IPS-18c (cell line): Measurements from ENCODE around the gene CABCOCO1.
A peak's percentile ranks its signal among the peaks of the same experiment; 100 is the strongest.

ENCODE experiments used
- H3K4me3 ChIP-seq: 2 replicates; pipeline ENCODE4 v1.7.0; 2013; ENCODE audit warnings: low read depth, mild to moderate bottlenecking, low read length, moderate library complexity; ENCODE audit not compliant: insufficient read depth
- H3K9me3 ChIP-seq: one replicate; pipeline ENCODE4 v1.6.1; 2013; ENCODE audit warnings: mild to moderate bottlenecking, low read length, moderate library complexity; ENCODE audit not compliant: control insufficient read depth, insufficient read depth

The CABCOCO1 gene, protein sequence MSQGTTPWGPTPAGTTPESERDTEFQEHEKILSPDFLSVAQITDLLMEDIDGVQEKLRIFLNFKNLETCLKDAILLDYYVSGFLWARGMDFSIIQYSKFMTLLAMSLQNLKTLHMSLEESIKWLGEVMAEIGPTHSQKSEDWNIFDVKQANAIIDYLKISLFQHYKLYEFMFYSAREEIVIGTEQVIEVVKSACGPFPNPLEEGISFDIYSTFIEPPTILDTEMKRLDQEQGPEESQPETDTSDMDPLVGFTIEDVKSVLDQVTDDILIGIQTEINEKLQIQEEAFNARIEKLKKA

GRCh38 chr10:61662794-61663259, at the start of gene CABCOCO1:
Gene CABCOCO1 (plus strand): TSS chr10:61662929. CDS start chr10:61662973, 44 bp downstream.
- H3K4me3 ChIP-seq = peak within 1 kb of the TSS; percentile 68
- H3K9me3 ChIP-seq = no peaks in the 10 kb centered on the region

GRCh38 chr10:61613665-61614064, 49.1 kb upstream of the CABCOCO1 start:
- no peak overlapping the region for H3K4me3 ChIP-seq
- no peaks in the 10 kb centered on the region for H3K9me3 ChIP-seq

- no peaks in the 10 kb centered on the region for H3K9me3 ChIP-seq
- H3K4me3 ChIP-seq = no peak overlapping the region
These were observed 46.1 kb upstream of the CABCOCO1 start for GRCh38 chr10:61616611-61617010.

DNA sequence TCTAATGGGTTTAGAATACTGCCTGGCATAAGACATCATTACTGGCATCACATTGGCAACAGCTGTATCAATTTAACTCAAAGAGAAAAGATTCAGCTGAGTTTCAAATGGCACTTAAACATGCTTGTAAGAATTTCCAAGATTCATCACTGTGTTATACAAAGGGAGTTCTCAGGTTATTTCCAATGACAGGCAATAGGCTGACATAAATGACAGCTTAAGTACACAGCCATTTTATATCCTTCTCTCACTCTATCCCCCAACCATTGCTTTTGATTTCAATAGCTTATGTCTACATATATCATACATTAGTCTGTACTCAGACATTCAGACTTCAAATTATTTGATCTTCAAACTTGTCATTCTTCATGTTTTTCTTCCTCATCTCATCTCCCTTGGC, 45.5 kb upstream of the CABCOCO1 start:
- Histone ChIP-seq H3K4me3 (no peak overlapping the region), H3K9me3 (no peaks in the 10 kb centered on the region)

GRCh38 chr10:61617586-61617985, 45.1 kb upstream of the CABCOCO1 start:
- Histone ChIP-seq H3K9me3 (no peaks in the 10 kb centered on the region), H3K4me3 (no peak overlapping the region)

GRCh38 chr10:61618388-61618961, 44.3 kb upstream of the CABCOCO1 start:
- no peaks in the 10 kb centered on the region for H3K9me3 ChIP-seq
- H3K4me3 ChIP-seq = no peak overlapping the region

GRCh38 chr10:61620506-61620905, 42.2 kb upstream of the CABCOCO1 start:
- H3K9me3 ChIP-seq = no peaks in the 10 kb centered on the region

GRCh38 chr10:61621605-61622051, 41.1 kb upstream of the CABCOCO1 start:
- Histone ChIP-seq H3K4me3 (no peak overlapping the region), H3K9me3 (no peaks in the 10 kb centered on the region)

More at GRCh38 chr10:61620506-61620905, 42.2 kb upstream of the CABCOCO1 start:
- H3K4me3 ChIP-seq = no peak overlapping the region

GRCh38 chr10:61623161-61623560, 39.6 kb upstream of the CABCOCO1 start:
- H3K9me3 ChIP-seq = no peaks in the 10 kb centered on the region
- H3K4me3 ChIP-seq = no peak overlapping the region

DNA sequence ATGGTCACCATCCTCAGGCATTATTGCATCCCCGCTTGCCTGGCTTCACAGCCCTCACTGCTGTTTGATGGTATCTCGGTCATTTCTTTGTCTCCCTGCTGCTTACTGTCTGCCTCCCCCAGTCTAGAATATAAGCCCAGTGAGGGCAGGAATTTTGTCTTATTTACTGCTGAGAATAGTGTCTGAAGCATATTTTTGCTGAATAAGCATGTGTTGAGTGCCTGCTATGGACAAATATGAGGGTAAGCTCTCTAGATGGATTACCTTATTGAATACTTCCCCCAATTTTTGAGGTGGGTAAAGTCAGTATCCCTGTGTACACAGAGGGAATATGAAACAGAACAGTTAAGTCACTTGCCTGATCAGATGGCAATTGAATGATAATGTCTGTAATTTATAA, 36.5 kb upstream of the CABCOCO1 start:
- no peak overlapping the region for H3K4me3 ChIP-seq
- H3K9me3 ChIP-seq = no peaks in the 10 kb centered on the region

DNA sequence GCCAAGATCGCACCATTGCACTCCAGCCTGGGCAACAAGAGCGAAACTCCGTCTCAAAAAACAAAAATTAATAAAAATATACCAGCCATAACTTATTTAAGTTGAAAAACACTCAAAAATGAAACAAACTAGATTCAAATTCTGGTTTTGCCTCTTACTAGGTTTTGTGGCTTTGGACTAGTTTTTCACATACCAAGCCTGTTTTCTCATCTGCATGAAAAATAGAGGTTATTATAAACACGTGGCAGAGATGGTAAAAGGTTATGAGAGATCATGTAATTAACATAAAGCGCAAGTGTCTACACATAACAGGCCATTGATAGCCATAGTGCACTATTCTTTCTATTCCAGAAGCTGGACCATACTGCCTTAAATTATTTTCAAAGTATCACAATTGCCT, 35.5 kb upstream of the CABCOCO1 start:
- no peaks in the 10 kb centered on the region for H3K9me3 ChIP-seq

DNA sequence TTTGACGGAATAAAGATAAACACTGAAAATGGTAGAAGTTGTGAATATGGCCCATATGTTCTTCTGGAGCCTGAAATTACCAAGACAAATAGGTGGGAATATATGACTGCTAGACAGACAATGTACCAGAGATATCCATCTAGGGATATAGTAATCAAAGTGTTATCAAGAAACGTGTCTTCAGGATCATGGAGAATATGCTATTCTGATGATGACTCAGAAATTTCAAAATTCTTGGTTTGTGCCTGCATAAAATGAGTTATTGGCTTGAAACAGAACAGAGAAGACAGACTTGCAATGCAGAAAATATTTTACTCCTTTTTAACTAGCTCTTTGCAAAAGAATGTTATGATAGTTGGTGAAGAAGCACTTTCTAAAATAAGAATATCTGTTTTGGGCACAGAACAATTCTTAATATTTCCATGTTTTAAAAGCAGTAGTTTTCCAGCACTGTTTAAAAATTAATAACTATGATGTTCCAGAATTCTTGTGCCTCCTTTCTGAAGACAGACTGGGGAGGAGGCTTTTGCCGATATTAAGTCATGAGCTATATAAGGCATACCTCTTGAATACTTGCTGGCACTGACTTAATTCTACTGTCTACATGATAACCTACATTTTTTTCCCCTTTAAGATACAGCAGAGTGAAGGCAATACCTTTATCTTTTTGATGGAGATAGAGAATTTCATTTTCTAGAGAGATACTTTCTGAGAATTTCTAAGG, 34.4 kb upstream of the CABCOCO1 start:
- no peaks in the 10 kb centered on the region for H3K9me3 ChIP-seq
- no peak overlapping the region for H3K4me3 ChIP-seq

More for the DNA sequence above, 35.5 kb upstream of the CABCOCO1 start:
- no peak overlapping the region for H3K4me3 ChIP-seq

- Histone ChIP-seq H3K9me3 (no peaks in the 10 kb centered on the region), H3K4me3 (no peak overlapping the region)
These were observed 33.7 kb upstream of the CABCOCO1 start for GRCh38 chr10:61628875-61629513.

- H3K9me3 ChIP-seq = no peaks in the 10 kb centered on the region
These were observed 33.2 kb upstream of the CABCOCO1 start for GRCh38 chr10:61629576-61629975.

GRCh38 chr10:61632057-61632670, 30.6 kb upstream of the CABCOCO1 start:
- Histone ChIP-seq H3K4me3 (no peak overlapping the region), H3K9me3 (no peaks in the 10 kb centered on the region)

More at GRCh38 chr10:61629576-61629975, 33.2 kb upstream of the CABCOCO1 start:
- no peak overlapping the region for H3K4me3 ChIP-seq

DNA sequence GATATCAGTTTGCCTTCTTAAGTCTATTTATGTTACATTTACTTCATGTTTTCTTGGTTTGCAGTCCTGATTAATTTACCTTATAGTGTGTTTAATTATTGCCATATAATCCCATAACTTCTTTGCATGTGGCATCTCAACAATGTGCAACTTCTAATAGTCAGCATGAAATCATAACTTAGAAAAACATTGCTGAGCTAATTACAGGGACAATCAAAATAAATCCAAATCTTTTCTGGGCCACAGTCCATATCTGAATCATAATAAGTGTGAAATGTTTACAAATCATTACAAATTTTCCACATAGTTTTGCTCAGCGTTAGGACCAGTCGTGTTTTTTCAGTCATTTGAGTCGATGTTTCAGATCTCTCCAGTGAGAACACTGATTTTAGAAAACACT, 29.1 kb upstream of the CABCOCO1 start:
- Histone ChIP-seq H3K4me3 (no peak overlapping the region), H3K9me3 (no peaks in the 10 kb centered on the region)

- no peaks in the 10 kb centered on the region for H3K9me3 ChIP-seq
- H3K4me3 ChIP-seq = no peak overlapping the region
These were observed 28.0 kb upstream of the CABCOCO1 start for GRCh38 chr10:61634746-61635145.
